ENCODE measurements around the gene SHANK2.

The SHANK2 gene
- 0 reads per million in 3 experiments for total RNA-seq

GRCh38 chr11:71252269-71252769, at the start of gene SHANK2:
TSS of gene SHANK2 (minus strand) at chr11:71252577. CDS start at chr11:71147326, 105,251 bp downstream.
- DNase-seq, result no peak

GRCh38 chr11:71301858-71302533, 49.6 kb upstream of the SHANK2 start:
- DNase-seq, result no peak

DNA sequence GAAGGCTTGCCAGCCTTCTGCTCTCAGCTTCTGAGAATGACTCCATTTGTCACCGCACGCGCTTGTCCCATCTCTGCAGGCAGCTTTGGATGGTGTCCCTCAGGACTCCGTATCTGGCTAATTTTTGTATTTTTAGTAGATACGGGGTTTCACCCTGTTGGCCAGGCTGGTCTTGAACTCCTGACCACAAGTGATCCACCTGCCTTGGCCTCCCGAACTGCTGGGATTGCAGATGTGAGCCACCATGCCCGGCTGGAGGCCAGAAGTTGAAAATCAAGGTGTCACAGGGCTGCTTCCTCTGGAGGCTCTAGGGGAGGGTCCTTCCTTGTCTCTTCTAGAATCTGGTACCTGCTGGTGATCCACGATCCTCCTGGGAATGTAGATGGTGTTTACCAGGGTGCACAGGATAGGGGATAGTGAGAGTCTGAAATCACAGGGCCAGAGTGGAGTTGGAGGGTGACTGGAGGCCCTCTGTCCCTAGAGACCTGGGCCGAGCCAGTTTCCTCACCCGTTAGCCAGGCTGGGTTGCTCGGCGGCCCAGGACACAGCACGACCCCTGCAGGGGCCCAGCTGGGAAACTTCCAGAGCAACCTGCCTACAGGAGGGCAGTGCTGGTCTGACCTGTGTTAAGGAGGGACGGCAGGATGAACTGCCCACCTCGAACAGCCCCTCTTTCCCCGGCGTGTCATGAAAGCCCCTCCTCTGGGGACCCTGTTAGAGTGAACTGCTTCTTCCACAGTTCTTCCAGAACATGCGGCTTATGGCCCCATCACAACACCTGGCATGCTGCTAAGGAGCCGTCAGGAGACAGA, 48.9 kb upstream of the SHANK2 start:
- DNase-seq, result no peak

DNA sequence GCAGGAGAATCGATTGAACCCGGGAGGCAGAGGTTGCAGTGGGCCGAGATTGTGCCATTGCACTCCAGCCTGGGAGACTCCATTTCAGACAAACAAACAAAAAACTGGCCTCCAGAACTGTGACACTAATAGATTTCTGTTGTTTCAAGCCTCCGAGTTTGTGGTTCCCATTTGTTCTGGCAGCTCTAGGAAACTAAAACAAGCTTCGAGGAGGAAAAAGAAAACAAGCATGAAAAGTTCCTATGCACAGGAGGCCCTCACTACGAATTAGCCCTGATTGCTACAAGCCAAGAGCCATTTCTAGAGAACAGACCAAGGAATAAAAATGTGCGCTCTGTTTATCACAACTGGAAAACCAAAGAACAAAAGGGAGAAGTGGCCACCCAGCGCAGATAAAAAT, 47.8 kb upstream of the SHANK2 start:
- DNase-seq, result no peak

DNA sequence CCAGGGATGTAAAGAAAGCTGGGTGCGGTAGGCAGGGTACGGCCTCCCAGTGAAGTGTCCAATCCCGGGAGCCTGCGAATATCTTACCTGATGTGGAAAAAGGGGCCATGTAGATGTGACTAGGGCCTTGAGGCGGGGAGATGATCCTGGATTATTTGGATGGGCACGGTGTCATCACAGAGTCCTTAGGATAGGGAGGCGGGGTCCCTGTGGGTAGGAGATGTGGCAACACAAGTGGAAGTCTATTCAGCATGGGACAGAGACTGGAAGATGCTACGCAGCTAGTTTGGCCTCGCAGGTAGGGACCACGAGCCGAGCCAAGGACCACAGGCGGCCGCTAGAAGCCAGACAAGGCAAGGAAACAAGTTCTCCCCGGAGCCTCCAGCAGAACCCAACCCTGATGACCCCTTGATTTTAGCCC, 46.4 kb upstream of the SHANK2 start:
- DNase-seq, result no peak

- DNase-seq, result no peak
Measured at GRCh38 chr11:71298016-71298550, 45.7 kb upstream of the SHANK2 start.

DNA sequence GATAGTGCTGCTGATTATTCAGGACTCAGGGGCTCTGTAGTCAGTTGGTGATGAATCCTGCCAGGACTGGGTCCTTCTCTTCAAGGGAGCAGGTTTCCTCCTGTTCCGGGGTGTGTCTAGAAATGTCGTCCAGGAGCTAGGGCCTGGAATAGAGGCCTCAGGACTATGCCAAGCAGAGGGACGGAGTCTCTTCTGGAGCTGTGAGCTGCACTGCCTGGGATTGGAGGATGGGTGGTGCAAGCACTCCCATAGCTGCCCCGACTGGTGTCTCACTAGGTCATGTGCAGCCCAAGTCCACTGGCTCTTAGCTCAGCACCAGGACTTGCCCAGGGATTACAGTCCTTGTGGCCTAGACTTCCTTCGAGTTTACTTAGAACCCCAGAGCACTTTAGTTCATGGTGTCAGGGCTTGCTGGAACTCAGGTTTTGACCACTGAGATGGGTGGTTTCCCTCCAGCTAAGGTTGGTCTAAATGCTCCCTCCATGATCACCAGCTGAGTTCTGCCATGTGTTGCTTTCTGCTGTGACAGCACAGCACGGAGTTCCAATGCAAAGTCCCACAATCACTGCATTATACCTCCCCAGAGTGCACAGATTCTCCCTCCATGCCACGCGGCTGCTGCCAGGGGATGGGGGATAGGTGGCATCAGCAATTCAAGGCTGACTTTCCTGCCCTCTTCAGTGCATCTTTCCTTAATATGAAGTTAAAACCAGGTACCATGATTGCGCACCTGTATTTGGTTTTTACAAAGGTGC, 42.6 kb upstream of the SHANK2 start:
- no peak for DNase-seq

GRCh38 chr11:71293961-71294782, 41.8 kb upstream of the SHANK2 start:
- no peak for DNase-seq

- no peak for DNase-seq
Measured at GRCh38 chr11:71286701-71287643, 34.6 kb upstream of the SHANK2 start.

DNA sequence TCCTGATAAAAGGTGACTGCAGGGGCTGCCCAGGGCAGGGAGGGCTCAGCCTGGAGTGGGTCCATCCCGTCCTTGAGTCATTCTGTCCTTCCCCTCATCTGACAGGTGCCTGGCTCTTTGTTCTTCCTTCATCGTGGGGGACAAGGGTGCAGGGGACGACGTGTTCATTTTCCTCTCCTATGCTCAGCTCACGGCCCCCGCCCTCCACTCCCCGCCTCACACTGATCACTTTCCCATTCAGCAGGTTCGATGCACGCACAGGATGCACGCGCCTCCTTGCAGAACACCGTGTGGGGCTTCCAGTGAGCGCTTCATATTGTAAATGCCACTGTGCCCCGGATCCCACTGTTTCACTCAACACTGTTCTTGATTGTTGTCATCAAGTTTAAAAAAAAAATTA, 32.7 kb upstream of the SHANK2 start:
- no peak for DNase-seq

- DNase-seq, result no peak
Measured at GRCh38 chr11:71284525-71285092, 32.2 kb upstream of the SHANK2 start.

GRCh38 chr11:71283971-71284441, 31.6 kb upstream of the SHANK2 start:
- no peak for DNase-seq

DNA sequence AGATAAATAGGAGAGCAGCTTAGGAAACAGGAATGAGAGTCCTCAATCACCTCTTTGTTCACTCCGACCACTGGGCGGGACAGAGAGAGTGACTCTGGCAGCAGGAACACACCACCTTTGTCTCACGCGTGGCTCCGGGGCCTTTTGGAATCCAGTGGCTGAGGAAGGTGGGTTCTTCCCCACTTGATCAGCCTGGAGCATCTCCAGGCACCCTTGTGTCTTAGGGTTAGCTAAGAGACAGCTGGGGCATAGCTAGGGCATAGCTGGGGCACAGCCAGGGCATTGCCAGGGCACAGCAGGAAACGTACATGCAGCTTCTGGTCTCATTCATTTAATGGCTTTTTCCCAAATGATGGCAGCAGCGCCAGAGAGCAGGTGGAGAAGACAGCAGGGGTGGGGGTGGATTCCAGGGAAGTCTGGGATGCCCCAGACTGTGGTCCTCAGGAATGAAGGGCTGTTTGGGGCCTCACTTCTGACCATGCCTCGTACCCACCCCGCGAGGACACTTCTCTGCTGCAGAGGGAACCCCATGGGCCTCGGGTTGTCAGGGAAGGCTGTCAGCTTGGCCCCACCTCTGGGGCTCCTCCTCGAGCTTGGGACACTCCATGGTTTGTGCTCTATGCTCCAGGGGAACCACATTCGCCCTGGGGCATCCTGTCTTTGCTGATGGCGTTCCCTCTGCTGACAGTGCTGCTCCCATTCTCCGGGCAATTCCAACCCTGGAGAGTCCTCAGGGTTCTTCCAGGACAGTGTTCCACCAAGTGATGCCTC, 30.4 kb upstream of the SHANK2 start:
- no peak for DNase-seq

DNA sequence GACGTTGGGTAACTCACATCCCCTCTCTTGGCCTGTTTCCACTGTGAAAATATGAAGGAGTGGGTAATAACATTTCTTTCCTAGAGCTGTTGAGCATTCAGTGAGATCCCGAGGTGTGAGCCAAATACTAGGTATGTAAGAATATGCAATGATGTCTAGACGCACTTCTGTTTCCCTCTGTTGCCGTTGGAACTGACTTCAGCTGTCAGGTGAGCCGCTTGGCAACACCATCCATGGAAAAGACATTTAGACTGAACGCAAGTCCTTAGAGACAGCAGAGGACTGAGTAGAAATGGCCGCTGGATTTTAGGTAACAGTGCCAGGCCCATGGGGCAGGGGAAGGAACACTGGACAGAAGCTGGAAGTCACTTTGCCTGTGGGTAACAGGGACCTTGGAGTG, 29.5 kb upstream of the SHANK2 start:
- no peak for DNase-seq

DNA sequence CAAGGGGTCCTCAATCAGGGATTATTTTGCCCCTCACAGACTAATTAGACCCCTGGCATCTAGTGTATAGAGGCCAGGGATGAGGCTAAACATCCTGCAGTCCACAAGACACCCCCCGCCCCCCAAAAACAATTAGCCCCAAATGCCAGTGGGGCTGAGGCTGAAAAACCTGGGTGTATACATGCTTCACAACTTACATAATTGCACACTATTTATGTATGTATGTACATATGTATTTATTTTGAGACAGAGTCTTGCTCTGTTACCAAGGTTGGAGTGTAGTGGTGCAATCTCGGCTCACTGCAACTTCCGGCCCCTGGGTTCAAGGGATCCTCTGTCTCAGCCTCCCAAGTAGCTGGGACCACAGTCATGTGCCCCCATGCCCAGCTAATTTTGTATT, 28.8 kb upstream of the SHANK2 start:
- no peak for DNase-seq

- no peak for DNase-seq
Measured at GRCh38 chr11:71279916-71280645, 27.7 kb upstream of the SHANK2 start.

DNA sequence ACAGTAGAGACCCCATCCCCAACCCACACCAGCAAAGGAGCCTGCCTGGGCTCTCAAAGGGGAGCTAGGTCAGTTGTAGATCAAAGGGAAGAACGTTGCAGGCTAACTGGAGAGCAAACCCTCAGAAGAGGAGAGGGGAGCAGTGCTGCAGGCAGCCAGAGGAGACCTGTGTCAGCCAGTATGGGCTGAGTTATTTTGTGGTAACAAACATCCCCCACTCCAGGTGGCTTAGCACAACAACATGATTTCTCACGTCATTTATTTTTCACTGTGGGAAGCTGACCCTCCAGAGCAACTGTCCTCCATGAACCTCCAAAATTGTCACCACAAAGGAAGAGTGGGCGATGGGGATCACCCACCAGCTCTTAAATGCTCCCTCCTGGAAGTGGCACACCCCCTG, 19.8 kb upstream of the SHANK2 start:
- DNase-seq, result no peak

DNA sequence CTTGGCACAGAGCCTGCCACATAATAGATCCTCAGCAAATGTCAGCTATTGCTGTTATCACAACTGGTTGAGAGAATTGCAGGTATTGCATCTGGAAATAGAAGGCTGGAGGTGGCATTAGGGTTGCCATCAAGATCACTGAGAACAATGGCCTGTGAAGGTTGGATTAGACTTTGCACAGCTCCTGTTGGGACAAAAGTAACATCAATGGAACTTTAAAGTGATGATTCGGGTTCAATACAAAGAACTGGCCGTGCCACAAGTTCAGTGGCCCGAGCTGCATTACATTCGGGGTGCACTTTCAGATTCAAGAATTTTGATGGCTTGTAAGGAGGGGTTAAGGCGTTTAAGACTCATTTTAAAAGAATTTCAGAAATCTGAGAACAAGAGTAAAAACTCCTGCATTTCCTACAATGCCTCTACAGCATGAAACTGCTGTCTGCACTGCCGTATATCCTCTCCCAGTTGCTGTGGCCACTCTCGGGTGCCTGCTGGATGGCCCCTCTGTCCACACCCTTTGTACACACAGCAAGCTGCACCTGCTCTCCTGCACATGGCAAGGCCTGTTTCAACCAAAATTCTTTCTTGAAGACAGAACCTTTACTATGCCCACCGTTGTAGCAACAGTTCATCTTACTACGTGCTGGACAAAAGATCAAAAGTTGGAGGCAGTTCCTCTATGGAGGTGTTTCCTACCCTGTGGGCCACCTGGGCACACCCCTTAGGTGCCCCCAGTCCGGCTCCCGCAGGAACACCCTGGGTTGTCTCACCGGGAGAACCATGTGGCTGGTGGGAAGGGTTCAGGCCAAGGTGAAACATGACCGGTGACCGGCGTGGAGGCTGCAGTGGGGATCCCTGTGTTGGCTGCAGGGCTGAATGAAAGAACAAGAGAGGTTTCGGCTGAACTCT, 17.5 kb upstream of the SHANK2 start:
- DNase-seq, result no peak

Measured in central memory CD4-positive, alpha-beta T cell (primary cell).